SKM-1 treated with dmso at 0.1 percent for 144 hours (cell line): ENCODE data around the gene YIPF3.
"Not testable (repeated sequence)": the region's sequence is repeated elsewhere in the genome, so short reads cannot be mapped to it uniquely, and the experiment has no call there.

Experiments used
- DNase-seq: peaks from one replicate; lab custom pipeline; 2025; ENCODE audit not compliant: unreplicated experiment; lab: John Stamatoyannopoulos, UW

The YIPF3 gene

DNA sequence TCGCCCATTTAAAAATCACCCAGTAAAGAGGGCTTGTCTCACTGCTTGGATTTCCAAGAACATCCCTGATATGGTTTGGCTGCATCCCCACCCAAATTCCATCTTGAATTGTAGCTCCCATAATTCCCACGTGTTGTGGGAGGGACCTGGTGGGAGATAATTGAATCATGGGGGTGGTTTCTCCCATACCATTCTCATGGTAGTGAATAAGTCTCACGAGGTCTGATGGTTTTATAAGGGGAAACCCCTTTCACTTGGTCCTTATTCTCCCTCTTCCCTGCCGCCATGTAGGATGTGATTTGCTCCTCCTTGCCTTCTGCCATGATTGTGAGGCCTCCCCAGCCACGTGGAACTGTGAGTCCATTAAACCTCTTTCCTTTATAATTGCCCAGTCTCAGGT, 49.5 kb downstream of the YIPF3 start:
- DNase-seq, result not testable (repeated sequence)

GRCh38 chr6:43465948-43466347, 50.8 kb downstream of the YIPF3 start:
- no peak for DNase-seq

DNA sequence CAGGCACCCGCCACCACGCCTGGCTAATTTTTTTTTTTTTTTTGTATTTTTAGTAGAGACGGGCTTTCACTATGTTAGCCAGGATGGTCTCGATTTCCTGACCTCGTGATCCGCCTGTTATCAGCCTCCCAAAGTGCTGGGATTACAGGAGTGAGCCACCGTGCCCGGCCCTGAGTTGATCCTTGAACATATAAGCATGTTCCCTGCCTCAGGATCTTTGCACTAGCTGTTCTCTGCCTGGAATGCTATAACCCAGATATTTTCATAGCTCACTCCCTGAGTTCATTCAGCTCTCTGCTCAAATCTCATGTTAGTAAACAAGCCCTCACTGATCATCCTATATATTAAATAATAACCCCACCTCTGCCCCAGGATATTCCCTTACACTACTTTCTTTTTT, 52.4 kb downstream of the YIPF3 start:
- DNase-seq, result no peak

DNA sequence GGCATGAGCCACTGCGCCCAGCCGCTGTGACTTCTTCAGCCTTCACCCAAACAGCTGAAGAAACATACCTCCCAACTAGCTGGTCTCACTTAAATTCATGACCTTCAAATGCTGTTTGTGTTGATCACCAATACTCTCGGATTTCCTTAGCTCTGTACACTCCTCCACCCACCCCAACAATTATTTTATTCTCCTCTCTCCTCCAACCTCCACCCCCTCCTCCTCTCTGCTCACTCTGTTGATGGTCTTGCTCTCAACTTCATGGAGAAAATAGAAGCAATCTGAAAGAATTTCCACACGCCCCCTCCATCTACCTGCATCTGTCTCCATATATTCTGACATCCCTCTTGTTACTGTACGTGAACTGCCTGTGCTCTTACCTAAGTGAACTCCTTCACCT, 54.8 kb downstream of the YIPF3 start:
- no peak for DNase-seq
